K562 (cell line): ENCODE data around the gene ZFAND3. TPM values are rescaled to one million over a fixed set of nuclear protein-coding genes. Genes with fewer than 3 reads are reported as not detected.

Experiments
- BHLHE40 ChIP-seq: IDR thresholded peaks from 2 replicates; pipeline ENCODE4 v1.6.1; 2011; ENCODE audit warnings: low read length, improper control_type of control experiment
- COPS2 ChIP-seq: fragments of 450-650 bp; conservative IDR thresholded peaks from 2 replicates; pipeline ENCODE4 v1.6.1; 2016; ENCODE audit warnings: mild to moderate bottlenecking, moderate library complexity
- EGR1 ChIP-seq: fragments of 450-650 bp; conservative IDR thresholded peaks from 2 replicates; pipeline ENCODE4 v1.6.1; 2017; ENCODE audit warnings: mild to moderate bottlenecking
- FOXJ3 ChIP-seq: sonication (generic); formaldehyde crosslinking; IDR thresholded peaks from 2 replicates; pipeline ENCODE4 v1.4.0; 2020; ENCODE audit warnings: mild to moderate bottlenecking, missing genetic modification reagents
- HDAC1 ChIP-seq, 2 experiments: fragments of 450-650 bp; IDR thresholded peaks; 2 replicates each; pipeline ENCODE4 v1.6.1; 2016 to 2017; ENCODE audit warnings: inconsistent platforms in 1 of 2, mild to moderate bottlenecking in 1 of 2, moderate library complexity in 1 of 2
- HMG20B ChIP-seq: fragments of 250-450 bp; sonication (Bioruptor Pico); IDR thresholded peaks from 2 replicates; pipeline ENCODE4 v1.5.0; 2021; ENCODE audit warnings: mild to moderate bottlenecking
- HNRNPUL1 ChIP-seq: fragments of 200-400 bp; formaldehyde crosslinking; IDR thresholded peaks from 2 replicates; pipeline ENCODE4 v1.6.1; 2017; ENCODE audit warnings: low read length
- MCM7 ChIP-seq, 2 experiments: fragments of 450-650 bp; IDR thresholded peaks; 2 replicates each; pipeline ENCODE4 v1.6.1; 2016 to 2018
- MTF1 ChIP-seq: fragments of 250-450 bp; sonication (Bioruptor Pico); IDR thresholded peaks from 2 replicates; pipeline ENCODE4 v1.9.0; 2021; ENCODE audit warnings: moderate library complexity, mild to moderate bottlenecking, inconsistent platforms, borderline replicate concordance
- OTX1 ChIP-seq: fragments of 450-650 bp; formaldehyde crosslinking; IDR thresholded peaks from 2 replicates; pipeline ENCODE4 v1.4.0; 2022; ENCODE audit warnings: mild to moderate bottlenecking
- PCBP1 ChIP-seq: fragments of 200-400 bp; formaldehyde crosslinking; IDR thresholded peaks from 2 replicates; pipeline ENCODE4 v1.6.1; 2018; ENCODE audit warnings: mild to moderate bottlenecking, low read depth, low read length; ENCODE audit not compliant: poor library complexity, severe bottlenecking
- SIN3A ChIP-seq, 2 experiments: fragments of 150-350 bp in 1 of 2; IDR thresholded peaks; 2 replicates each; pipeline ENCODE4 v1.6.1; 2011 to 2016; ENCODE audit warnings: borderline replicate concordance in 2 of 2, low read depth in 2 of 2, low read length in 2 of 2, mild to moderate bottlenecking in 2 of 2, moderate library complexity in 2 of 2; ENCODE audit not compliant: control insufficient read depth in 1 of 2
- SMAD4 ChIP-seq: fragments of 250-450 bp; sonication (Bioruptor Pico); conservative IDR thresholded peaks from 2 replicates; pipeline ENCODE4 v1.8.0; 2021; ENCODE audit warnings: inconsistent platforms, mild to moderate bottlenecking, moderate library complexity
- SOX6 ChIP-seq: fragments of 450-650 bp; IDR thresholded peaks from 2 replicates; pipeline ENCODE4 v1.6.1; 2014; ENCODE audit warnings: mild to moderate bottlenecking
- STAG1 ChIP-seq: sonication (generic); formaldehyde crosslinking; IDR thresholded peaks from 2 replicates; pipeline ENCODE4 v1.5.0; 2020; ENCODE audit warnings: missing genetic modification reagents, borderline replicate concordance
- TAF1 ChIP-seq: IDR thresholded peaks from 2 replicates; pipeline ENCODE4 v1.6.1; 2011; ENCODE audit warnings: mild to moderate bottlenecking, low read length, moderate library complexity; ENCODE audit not compliant: insufficient read depth, control insufficient read depth, severe bottlenecking; ENCODE audit errors: extremely low read depth
- TEAD2 ChIP-seq: fragments of 450-650 bp; IDR thresholded peaks from 2 replicates; pipeline ENCODE4 v1.6.1; 2016; ENCODE audit warnings: missing genetic modification characterization, control low read depth, missing compliant biosample characterization
- YY1 ChIP-seq, 3 experiments: IDR thresholded peaks; 2 replicates each; pipeline ENCODE4 v1.6.1; 2011; ENCODE audit warnings: low read length in 2 of 3, mild to moderate bottlenecking in 2 of 3, moderate library complexity in 2 of 3, borderline replicate concordance in 1 of 3, control low read depth in 1 of 3, low read depth in 1 of 3; ENCODE audit not compliant: insufficient read depth in 3 of 3, insufficient replicate concordance in 2 of 3, control insufficient read depth in 1 of 3, insufficient read length in 1 of 3; ENCODE audit errors: extremely low read depth in 1 of 3
- ZC3H4 ChIP-seq: sonication (generic); formaldehyde crosslinking; IDR thresholded peaks from 2 replicates; pipeline ENCODE4 v1.9.0; 2021; ENCODE audit warnings: missing genetic modification reagents, borderline replicate concordance
- ZNF644 ChIP-seq: fragments of 200-800 bp; sonication (Bioruptor generic); IDR thresholded peaks from 2 replicates; pipeline ENCODE4 v1.6.1; 2016; ENCODE audit warnings: low read depth, missing genetic modification characterization, missing compliant biosample characterization
- polyA plus RNA-seq, 8 experiments: library from polyadenylated mRNA; depleted of rRNA in 4 of 8; stranded (reverse) in 5 of 8; unstranded in 3 of 8; fragments of >200 nt; fragmentation: Nextera tagmentation in 2 of 8; fragmentation: Illumina TruSeq in 1 of 8; extraction: Ambion mirVana in 2 of 8; extraction: Trizol in 1 of 8; gene quantifications; 2 replicates each; pipeline versions ENCODE4 v1.2.1 to v1.2.3, GENCODE V29; 2011 to 2014; ENCODE audit warnings: inconsistent platforms in 1 of 8, missing spikeins in 1 of 8
- total RNA-seq, 7 experiments: library from RNA; depleted of rRNA in 6 of 7; stranded (reverse); fragments of >200 nt in 6 of 7; fragmentation: Illumina TruSeq in 2 of 7; extraction: Trizol in 2 of 7; gene quantifications; 2 replicates each; pipeline versions ENCODE4 v1.2.1 to v1.2.3, GENCODE V29; 2011 to 2021; ENCODE audit warnings: low replicate concordance in 1 of 7
- TF ChIP-seq, protein P1 (sequence below): fragments of 250-450 bp; sonication (Bioruptor Pico); IDR thresholded peaks from 2 replicates; pipeline ENCODE4 v1.5.0; 2022; ENCODE audit warnings: mild to moderate bottlenecking
- TF ChIP-seq, protein P2 (sequence below): fragments of 250-450 bp; sonication (Bioruptor Pico); IDR thresholded peaks from 2 replicates; pipeline ENCODE4 v1.5.0; 2021; ENCODE audit warnings: mild to moderate bottlenecking, moderate library complexity

Gene ZFAND3
- total and polyA plus RNA-seq, 9 of the 15 experiments (the other 6 are each of a cell fraction or from before 2014, with no cell fraction given) = 0.81 to 26.6 (median 11.8) TPM

DNA sequence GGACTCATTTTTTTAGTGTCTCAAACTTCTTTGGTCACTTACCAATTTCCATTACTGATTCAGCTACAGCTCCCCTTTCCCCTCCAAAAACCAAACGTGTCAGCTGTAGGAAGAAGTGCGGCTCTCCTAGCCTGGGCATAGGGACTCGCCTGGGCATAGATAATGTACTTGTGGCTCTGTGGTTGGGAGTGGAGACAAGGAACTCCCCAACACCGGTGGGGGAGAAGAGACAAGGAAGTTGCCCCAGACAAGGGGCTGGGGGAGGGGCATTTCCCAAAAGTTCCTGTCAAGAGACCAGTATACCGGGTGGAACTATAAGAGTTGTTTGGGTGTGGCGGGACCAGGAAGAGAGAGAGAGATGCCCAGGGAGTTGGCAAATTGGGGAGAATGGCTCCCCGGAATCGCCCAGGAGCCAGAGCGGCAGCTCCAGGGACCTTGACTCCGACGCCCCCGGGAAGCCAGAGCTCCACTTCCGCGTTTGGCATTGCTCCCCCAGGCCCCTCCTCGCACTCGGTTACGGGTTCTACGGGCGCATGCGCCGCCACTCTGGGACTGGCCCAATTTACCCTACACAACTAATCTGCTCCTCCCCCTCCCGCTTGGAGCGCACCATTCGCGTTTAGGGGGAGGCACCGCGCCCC, 871 bp upstream of the ZFAND3 start (continued):
- TF ChIP-seq, protein P1, sequence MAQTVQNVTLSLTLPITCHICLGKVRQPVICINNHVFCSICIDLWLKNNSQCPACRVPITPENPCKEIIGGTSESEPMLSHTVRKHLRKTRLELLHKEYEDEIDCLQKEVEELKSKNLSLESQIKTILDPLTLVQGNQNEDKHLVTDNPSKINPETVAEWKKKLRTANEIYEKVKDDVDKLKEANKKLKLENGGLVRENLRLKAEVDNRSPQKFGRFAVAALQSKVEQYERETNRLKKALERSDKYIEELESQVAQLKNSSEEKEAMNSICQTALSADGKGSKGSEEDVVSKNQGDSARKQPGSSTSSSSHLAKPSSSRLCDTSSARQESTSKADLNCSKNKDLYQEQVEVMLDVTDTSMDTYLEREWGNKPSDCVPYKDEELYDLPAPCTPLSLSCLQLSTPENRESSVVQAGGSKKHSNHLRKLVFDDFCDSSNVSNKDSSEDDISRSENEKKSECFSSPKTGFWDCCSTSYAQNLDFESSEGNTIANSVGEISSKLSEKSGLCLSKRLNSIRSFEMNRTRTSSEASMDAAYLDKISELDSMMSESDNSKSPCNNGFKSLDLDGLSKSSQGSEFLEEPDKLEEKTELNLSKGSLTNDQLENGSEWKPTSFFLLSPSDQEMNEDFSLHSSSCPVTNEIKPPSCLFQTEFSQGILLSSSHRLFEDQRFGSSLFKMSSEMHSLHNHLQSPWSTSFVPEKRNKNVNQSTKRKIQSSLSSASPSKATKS (CRISPR knock-in tag) = no peak
- TF ChIP-seq HDAC1 (IDR thresholded peaks at IDR 0.05) = peak in 1 of 2 experiments; percentile 57; a peak in 2 of 4 replicates
- TF ChIP-seq SIN3A (IDR thresholded peaks at IDR 0.05; ENCODE audit: borderline replicate concordance in 2 of 2, control insufficient read depth in 1 of 2, low read depth in 2 of 2, low read length in 2 of 2) = peak in 1 of 2 experiments; percentile 30; a peak in 1 of 4 replicates
- no peak for TF ChIP-seq FOXJ3 (CRISPR knock-in tag)
- no peak for TF ChIP-seq MCM7 (IDR thresholded peaks at IDR 0.05)
- no peak for TF ChIP-seq HMG20B (CRISPR knock-in tag)
- TF ChIP-seq EGR1 = peak; percentile 89
- peak; percentile 76 for TF ChIP-seq SMAD4 (CRISPR knock-in tag)
- TF ChIP-seq TEAD2 (tag) = peak; percentile 23; the same call in 1 of the 2 replicates
- TF ChIP-seq ZNF644 = peak; percentile 36; the same call in 1 of the 2 replicates
- TF ChIP-seq ZC3H4 (CRISPR knock-in tag) = peak; percentile 80; the same call in 1 of the 2 replicates
- no peak for TF ChIP-seq PCBP1
- TF ChIP-seq TAF1 = peak; percentile 86
- peak; percentile 51; the same call in 1 of the 2 replicates for TF ChIP-seq SOX6
- TF ChIP-seq OTX1 = peak; percentile 55; the same call in 1 of the 2 replicates
- TF ChIP-seq COPS2 = no peak
- peak in 2 of 3 experiments; percentile 43 to 74 for TF ChIP-seq YY1 (IDR thresholded peaks at IDR 0.05; ENCODE audit: borderline replicate concordance in 1 of 3, control insufficient read depth in 1 of 3, extremely low read depth in 1 of 3, insufficient read depth in 3 of 3, insufficient read length in 1 of 3, insufficient replicate concordance in 2 of 3, low read depth in 1 of 3, low read length in 2 of 3)
- no peak for TF ChIP-seq STAG1 (CRISPR knock-in tag)
- TF ChIP-seq, protein P2, sequence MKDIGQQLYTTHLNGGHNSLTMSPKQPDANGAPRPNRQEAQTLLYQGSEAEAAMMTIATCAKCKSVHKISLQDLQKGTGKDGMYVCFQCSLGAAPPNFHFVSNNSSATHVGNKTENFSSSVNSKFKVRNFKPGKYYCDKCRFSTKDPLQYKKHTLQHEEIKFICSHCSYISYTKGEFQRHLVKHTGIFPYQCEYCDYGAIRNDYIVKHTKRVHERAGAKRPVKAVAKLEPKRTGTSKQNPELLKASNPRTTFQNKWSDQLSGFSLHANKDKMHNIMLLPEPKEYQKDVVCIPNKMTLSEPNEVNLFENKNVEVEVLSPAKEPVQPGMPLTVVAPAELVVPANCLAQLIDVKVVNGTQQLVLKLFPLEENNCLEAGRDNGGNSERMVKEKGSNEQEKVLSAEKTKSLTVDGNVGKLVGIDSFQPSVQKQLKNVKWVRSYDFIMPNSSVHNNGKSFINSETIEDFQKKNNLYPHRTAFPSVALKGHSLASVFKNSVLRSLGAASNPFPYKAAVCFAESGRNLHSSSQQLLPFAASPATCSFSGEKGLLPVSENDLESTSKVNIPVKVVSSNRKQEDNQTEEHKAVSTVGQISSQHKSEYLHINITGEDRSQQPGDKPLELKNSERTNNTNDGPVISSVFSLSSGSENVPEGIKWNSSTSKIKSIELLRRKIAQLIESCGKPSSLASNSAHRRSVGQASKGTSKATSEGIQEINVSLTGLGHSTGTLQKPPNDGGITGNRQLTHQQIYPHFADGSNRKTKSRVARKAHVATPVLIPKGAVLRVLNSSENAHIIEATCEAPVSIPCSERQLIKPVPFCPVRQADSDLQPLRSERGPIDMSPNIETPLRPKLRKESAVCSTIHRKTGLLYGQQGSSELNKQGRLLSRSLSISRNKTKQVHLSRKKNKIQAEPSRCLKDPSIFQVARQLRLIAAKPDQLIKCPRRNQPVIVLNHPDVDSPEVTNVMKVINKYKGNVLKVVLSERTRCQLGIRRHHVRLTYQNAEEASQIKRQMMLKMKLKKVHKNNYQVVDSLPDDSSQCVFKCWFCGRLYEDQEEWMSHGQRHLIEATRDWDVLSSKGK (CRISPR knock-in tag) = no peak
- 0 out of 2 replicates have a peak, but pooled peaks have one; percentile 24 for TF ChIP-seq BHLHE40
- no peak for TF ChIP-seq HNRNPUL1
- no peak for TF ChIP-seq MTF1 (CRISPR knock-in tag)
